ENCODE measurements around the gene SP1. TPM values are rescaled to one million over a fixed set of nuclear protein-coding genes. Genes with fewer than 3 reads are reported as not detected.

SP1 gene
- total and polyA plus RNA-seq, 3 donors from 2014 or later = 58.6 to 86.0 (median 75.4) TPM

DNA sequence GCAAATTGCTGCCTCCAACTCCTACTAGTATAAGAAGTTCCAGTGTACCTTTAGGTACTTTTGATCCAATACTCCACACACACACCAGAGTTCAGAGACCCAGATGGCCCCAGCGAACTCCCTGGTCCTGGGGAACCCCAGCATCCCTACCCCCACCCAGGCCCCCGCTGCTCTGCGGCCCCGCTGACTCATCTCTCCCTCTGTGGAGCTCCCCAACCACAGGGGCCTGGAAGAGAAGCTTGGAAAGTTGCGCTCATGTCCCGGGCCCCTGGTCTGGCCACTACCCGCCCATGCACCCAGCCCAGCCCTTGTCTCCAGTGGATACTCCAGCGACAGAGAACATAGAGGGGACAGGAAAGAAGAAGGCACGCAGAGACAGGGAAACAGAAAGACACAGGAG, 39.6 kb upstream of the SP1 start:
- H3K27me3 ChIP-seq = no peaks in the 10 kb centered on the region
- H3K4me1 ChIP-seq = peaks cover 2% of the 10 kb centered on the region
- intact Hi-C loops (cut with DNase I; ENCODE audit: low total_unique reads) = no loop called here
- no peak for DNase-seq
- no peaks in the 10 kb centered on the region for H3K36me3 ChIP-seq (ENCODE audit: low read depth, missing control alignments)
- TF ChIP-seq POLR2A (IDR thresholded peaks at IDR 0.05) = no peak
- TF ChIP-seq CTCF (IDR thresholded peaks at IDR 0.05) = no peak
- H3K9me3 ChIP-seq = no peaks in the 10 kb centered on the region
- H3K27ac ChIP-seq = no peak overlapping the region
- WGBS, 2 donors = 91 to 92% methylated on average over 6 to 9 of the region's 9 CpGs
- no peak overlapping the region for H3K4me3 ChIP-seq

DNA sequence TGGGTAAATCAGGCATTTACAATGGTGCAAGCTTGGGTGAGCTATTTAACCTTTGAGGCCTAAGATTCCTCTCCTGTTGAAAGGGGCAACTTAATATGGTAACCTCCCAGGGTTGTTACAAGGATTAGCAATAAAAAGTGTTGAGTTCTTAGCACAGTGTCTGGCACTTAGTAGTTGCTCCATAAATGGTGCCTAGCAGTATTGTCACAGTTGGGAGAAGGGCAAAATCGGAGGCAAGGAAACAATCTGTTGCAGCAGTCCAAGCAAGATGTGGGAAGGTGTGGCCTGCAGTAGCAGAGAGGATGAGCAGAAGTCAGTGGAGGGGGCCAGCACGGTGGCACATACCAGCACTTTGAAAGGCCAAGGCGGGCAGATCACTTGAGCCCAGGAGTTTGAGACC, 36.5 kb upstream of the SP1 start:
- 61 to 63% methylated on average over 3 of the region's 3 CpGs for WGBS, 2 donors
- no peaks in the 10 kb centered on the region for H3K36me3 ChIP-seq (ENCODE audit: low read depth, missing control alignments)
- H3K4me3 ChIP-seq = no peak overlapping the region

DNA sequence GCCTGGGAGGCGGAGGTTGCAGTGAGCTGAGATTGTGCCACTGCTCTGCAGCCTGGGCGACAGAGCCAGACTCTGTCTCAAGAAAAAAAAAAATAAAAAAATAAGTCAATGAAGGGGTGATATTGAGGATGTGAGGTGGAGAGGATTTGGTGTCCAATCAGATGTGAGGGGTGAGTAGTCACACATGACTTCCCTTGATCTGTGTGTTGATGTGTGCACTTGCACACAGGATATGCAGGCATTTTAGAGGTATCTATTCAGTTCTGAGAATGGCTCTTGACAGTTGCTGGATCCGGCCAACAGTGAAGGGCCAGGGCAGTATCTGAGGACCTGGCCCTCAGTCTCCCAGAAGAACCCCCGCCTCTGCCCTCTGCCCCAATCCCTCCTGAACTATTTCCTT, 36.0 kb upstream of the SP1 start:
- intact Hi-C loops (cut with DNase I; ENCODE audit: low total_unique reads) = no loop called here
- TF ChIP-seq CTCF (IDR thresholded peaks at IDR 0.05) (no peak), POLR2A (IDR thresholded peaks at IDR 0.05) (no peak)
- no peaks in the 10 kb centered on the region for H3K27me3 ChIP-seq
- DNase-seq = no peak
- no peaks in the 10 kb centered on the region for H3K36me3 ChIP-seq (ENCODE audit: low read depth, missing control alignments)
- H3K4me3 ChIP-seq = no peak overlapping the region
- peaks cover 8% of the 10 kb centered on the region for H3K4me1 ChIP-seq
- no peak overlapping the region for H3K27ac ChIP-seq
- no peaks in the 10 kb centered on the region for H3K9me3 ChIP-seq
- 78 to 91% methylated on average over 4 of the region's 4 CpGs for WGBS, 2 donors

More for the DNA sequence above, 36.5 kb upstream of the SP1 start:
- intact Hi-C loops (cut with DNase I; ENCODE audit: low total_unique reads) = no loop called here
- TF ChIP-seq POLR2A (IDR thresholded peaks at IDR 0.05) = no peak
- Histone ChIP-seq H3K9me3 (no peaks in the 10 kb centered on the region), H3K4me1 (peaks cover 8% of the 10 kb centered on the region), H3K27ac (no peak overlapping the region), H3K27me3 (no peaks in the 10 kb centered on the region)
- no peak for DNase-seq

DNA sequence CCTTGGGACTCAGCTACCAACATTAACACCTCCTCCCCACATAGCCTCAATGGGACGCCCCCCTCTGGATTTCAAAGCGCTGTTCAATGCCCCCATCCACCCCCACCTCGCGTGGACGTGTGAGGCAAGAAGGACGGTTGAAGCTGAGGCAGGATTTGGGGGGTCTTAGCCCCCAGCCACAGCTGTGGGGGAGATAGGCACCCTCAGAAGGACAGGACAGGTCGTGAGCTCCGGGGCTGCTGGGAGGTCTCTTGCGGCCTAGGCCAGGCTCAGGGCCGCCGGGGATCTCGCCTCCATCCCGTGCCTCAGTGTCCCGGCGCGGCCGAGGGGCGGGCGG, 35.5 kb upstream of the SP1 start:
- WGBS, 2 donors = 3 to 6% methylated on average over 8 to 19 of the region's 19 CpGs
- no peaks in the 10 kb centered on the region for H3K27me3 ChIP-seq
- TF ChIP-seq POLR2A (IDR thresholded peaks at IDR 0.05) (no peak), CTCF (IDR thresholded peaks at IDR 0.05) (no peak)
- DNase-seq = no peak
- intact Hi-C loops (cut with DNase I; ENCODE audit: low total_unique reads) = no loop called here
- peaks cover 8% of the 10 kb centered on the region for H3K4me1 ChIP-seq
- peak overlapping the region; percentile 60 to 76 for H3K4me3 ChIP-seq
- no peaks in the 10 kb centered on the region for H3K36me3 ChIP-seq (ENCODE audit: low read depth, missing control alignments)
- H3K27ac ChIP-seq = no peak overlapping the region
- H3K9me3 ChIP-seq = no peaks in the 10 kb centered on the region

- Histone ChIP-seq H3K9me3 (no peaks in the 10 kb centered on the region), H3K4me1 (peaks cover 8% of the 10 kb centered on the region), H3K27ac (peak overlapping the region; percentile 50 to 73), H3K4me3 (peak overlapping the region; percentile 60 to 76), H3K36me3 (ENCODE audit: low read depth, missing control alignments) (no peaks in the 10 kb centered on the region), H3K27me3 (no peaks in the 10 kb centered on the region)
- 0 to 1% methylated on average over 5 to 42 of the region's 50 CpGs for WGBS, 2 donors
- intact Hi-C loops (cut with DNase I; ENCODE audit: low total_unique reads) = no loop called here
- no peak for TF ChIP-seq POLR2A (IDR thresholded peaks at IDR 0.05)
- peak; percentile 40 to 60 (median 58) for TF ChIP-seq CTCF (IDR thresholded peaks at IDR 0.05)
- peak; percentile 76 for DNase-seq
These were observed 35.0 kb upstream of the SP1 start for GRCh38 chr12:53344824-53345485.

All from testis (tissue), 3 donors.